ENCODE results near the gene TM9SF2.
"Not testable (repeated sequence)": the region's sequence is repeated elsewhere in the genome, so short reads cannot be mapped to it uniquely, and the experiment has no call there.

Gene TM9SF2

GRCh38 chr13:99501184-99501847 lies at the start of gene TM9SF2:
TM9SF2 (plus strand) TSS chr13:99501472; CDS start chr13:99501607, 135 bp downstream.
- DNase-seq (ENCODE audit: low spot score): peak; percentile 94

DNA sequence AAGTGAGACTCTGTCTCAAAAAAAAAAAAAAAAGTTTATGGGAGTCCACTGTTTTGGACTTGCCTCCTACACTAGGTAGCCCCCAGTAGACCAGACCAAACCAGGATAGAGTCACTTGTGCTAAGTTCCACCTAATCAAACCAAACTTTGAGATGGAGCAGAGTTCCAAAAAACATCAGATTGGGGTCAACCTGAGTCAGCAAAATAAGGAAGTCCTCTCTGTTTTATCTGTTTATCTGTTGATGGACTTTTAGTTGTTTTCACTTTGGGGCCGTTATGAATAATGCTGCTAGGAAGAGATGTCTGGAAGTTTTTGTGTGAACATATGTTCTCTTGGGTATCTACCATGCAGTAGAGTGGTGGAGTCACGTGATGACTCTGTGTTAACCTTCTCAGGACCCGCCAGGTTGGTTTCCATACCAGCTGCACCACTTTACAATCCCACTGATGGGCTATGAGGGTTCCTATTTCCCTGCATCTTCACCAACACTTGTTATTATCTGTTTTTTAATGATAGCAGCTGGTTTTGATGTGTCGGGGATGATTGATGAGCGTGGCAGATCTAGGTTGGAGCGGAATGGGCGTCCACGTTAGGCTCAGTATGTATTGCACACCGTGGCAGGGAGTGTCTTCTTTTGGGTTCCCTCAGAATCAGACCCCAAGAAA lies 46.6 kb upstream of the TM9SF2 start:
- no peak for DNase-seq (ENCODE audit: low spot score)

- no peak for DNase-seq (ENCODE audit: low spot score)
These were observed 42.0 kb upstream of the TM9SF2 start for GRCh38 chr13:99459099-99459850.

- DNase-seq (ENCODE audit: low spot score): not testable (repeated sequence)
These were observed 40.5 kb upstream of the TM9SF2 start for GRCh38 chr13:99460802-99461201.

GRCh38 chr13:99463646-99464397 lies 37.5 kb upstream of the TM9SF2 start:
- no peak for DNase-seq (ENCODE audit: low spot score)

DNA sequence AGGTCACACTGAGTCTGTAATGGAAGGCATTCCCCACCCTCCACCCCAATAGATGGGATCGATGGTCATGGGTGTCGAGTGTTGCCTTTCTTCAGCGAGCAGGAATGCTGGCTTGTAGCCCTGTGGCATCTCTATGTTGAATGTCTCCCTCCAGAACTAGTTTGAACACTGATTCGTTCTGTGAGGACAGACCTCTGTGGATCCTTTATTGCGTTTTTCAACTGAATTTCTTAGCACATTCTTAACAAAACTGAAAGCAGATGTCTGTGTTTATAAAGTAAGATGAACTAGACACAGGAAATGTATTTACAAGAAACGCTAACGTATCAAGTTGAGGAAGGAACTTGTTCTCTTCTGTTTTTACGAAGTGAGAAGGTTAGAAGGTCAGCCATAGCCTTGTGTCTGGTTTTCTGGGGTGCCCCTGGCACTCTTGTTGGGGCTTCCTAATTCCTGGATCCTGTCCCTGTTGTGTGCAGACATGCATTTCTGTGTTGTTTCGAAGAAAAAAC lies 36.8 kb upstream of the TM9SF2 start:
- DNase-seq (ENCODE audit: low spot score): no peak

DNA sequence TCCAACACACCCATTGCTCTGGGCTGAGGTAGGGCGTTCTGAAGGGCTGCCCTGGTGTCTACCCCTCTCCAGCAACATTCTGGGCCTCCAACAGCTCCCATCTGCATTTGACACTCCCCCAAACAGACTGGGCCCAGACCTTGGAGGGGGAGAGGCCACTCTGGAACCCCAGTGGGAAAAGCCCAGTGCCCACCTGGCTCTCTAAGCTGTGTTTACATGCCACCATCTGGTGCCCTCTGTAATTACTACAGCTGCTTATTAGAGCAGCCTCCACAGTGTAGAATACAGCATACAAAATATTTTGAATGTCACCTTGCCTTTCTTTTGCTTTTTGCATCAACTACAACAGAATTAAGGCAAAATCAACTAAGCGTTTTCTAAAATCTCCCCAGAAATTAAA lies 35.8 kb upstream of the TM9SF2 start:
- peak; percentile 82 for DNase-seq (ENCODE audit: low spot score)

DNA sequence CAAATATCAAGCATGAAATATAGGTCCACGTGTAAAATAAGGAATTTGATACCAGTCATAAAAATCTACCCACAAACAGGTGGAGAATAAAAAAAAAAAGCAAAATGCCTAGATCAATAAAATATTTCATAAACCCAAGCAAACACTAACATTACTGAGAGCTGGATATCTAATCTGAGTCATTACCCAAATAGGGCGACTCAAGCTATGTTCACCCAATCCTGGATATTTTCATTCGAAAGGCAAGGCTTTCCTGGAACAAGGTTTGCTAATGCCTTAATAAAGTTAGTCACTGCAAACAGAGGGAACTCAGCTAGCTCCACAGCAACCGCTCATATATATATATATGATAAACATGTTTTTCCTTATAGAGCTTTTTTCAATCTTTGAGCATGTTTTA lies 33.5 kb upstream of the TM9SF2 start:
- DNase-seq (ENCODE audit: low spot score): no peak

GRCh38 chr13:99469041-99469440 lies 32.2 kb upstream of the TM9SF2 start:
- DNase-seq (ENCODE audit: low spot score): peak; percentile 50

GRCh38 chr13:99470027-99470426 lies 31.2 kb upstream of the TM9SF2 start:
- DNase-seq (ENCODE audit: low spot score): no peak

DNA sequence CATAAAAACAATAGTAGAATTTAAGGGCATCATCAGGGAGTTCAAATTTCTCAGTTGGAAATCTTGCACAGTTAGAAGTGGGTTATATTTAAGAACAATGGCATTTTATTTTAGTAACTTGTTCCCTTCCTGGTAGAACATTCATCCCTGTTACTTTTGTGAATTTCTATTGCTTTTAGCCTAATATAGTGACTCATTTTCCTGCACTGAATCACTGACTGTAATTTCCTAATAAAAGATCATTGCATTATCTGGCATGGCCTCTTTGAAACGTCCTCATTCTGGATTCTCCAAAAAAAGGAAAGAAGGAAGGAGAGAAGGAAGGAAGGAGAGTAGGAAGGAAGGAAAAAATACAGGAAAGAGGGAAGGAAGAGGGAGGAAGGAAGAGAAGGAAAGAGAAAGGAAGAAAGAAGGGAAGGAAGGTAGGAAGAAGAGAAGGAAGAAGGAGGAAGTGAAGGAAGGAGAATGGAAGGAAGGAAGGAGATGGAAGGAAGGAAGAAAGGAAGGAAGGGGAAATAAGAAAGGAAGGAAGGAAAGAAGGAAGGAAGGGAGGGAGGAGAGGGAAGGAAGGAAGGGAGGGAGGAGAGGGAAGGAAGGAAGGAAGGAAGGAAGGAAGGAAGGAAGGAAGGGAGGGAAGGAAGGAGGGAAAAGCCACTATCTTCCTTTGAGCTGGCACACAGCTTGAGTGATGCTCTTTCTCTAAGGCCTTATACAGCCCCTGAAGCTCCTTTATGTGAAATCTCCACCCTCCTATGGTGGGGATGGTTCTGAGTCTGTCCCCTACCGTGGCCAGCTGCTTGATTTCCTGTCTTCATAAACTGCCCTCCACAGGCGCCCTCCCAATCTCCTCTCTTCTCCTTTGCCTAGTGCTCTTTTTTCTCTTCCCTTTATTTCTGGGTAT lies 29.8 kb upstream of the TM9SF2 start:
- DNase-seq (ENCODE audit: low spot score): no peak

DNA sequence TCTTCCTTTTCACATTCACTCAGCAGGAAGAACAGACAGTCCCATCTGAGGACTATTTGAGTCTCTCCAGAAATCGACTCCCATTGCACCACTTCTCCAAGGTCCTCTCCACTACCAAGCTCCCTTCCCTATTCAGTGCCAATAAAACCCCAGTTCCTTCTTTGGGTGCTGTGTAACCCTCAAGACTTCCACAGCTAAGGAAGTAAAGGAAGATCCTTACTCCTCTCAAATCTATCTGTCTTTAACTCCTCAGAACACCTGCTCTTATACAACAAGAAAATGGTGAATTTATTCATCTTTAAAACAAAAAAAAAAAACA lies 29.2 kb upstream of the TM9SF2 start:
- no peak for DNase-seq (ENCODE audit: low spot score)

DNA sequence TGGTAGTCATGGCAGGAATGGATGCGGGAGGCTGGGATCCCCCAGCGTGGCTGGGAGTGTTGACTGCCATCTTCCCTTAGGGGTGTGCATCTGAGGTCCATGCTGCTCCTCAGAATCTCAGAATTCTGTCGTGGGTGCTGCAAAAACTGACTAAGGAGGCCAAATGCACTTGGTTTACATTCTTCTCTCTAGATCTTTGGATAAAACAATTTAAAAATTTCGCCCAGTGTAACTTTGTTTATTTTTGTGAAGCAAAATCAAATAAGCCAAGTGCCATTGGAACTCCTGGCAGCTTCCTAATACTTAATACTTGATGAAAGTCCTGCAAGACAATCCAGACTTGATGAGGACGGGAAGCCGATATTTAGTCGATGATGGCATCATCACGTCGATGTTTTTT lies 27.8 kb upstream of the TM9SF2 start:
- DNase-seq (ENCODE audit: low spot score): no peak

- no peak for DNase-seq (ENCODE audit: low spot score)
These were observed 24.6 kb upstream of the TM9SF2 start for GRCh38 chr13:99476648-99477047.

- no peak for DNase-seq (ENCODE audit: low spot score)
These were observed 23.8 kb upstream of the TM9SF2 start for GRCh38 chr13:99477493-99477892.

- DNase-seq (ENCODE audit: low spot score): no peak
These were observed 19.9 kb upstream of the TM9SF2 start for GRCh38 chr13:99481366-99481765.

- DNase-seq (ENCODE audit: low spot score): no peak
These were observed 16.8 kb upstream of the TM9SF2 start for GRCh38 chr13:99484473-99484872.

GRCh38 chr13:99486996-99487395 lies 14.3 kb upstream of the TM9SF2 start:
- DNase-seq (ENCODE audit: low spot score): no peak

DNA sequence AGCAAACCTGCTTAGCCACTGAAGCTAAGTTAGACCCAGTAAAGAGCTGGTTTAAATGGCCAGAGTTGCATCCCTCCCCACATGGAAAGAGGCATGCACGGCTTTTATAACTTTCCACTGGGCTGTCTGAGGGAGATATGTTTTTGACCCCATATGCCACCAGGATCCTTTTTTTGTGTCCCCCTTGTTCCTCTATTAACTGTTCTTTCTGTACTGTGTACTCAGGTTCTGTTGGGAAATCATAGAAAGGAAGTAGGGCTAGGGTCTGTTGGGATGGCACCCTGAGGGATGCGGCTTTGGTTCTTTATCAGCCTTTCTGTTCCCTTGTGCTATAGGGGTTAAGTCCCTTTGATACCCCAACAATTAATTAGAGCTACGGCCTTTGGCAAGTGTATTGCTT lies 12.2 kb upstream of the TM9SF2 start:
- no peak for DNase-seq (ENCODE audit: low spot score)

GRCh38 chr13:99491750-99492149 lies 9.5 kb upstream of the TM9SF2 start:
- DNase-seq (ENCODE audit: low spot score): not testable (repeated sequence)

DNA sequence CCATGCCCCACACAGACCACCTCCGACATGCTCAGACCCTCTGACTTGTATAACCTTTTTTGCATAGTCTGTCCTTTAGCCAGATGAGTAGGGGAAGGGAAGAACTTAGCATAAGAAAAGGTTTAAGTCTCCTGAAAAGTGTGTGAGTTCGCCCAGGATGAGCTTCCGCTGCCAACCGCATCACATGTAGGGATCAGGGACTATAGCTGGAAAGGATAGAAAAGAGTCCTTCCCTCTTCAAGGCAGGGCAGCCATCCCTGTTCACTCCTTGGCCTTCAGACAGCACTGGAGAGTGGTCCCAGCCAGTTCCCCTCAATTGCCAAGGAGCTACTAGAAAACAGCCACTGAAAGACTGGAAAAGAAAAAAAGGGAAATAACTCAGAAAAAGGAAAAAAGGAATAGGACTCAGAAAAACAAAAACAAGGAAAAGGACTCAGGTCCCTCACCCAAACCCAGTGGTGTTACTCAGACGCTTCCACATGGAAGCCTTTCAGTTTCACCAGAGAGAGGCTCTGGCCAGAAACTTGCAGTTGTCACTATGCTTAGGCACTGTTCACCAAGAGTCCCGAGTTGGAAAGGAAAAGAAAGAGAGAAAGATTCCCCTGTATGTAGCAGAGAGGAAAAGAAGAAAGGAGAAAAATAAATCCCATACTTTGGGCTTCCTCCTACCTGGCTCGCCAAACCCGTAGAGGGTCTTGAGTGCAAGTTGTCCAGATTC lies 5.6 kb upstream of the TM9SF2 start:
- DNase-seq (ENCODE audit: low spot score): no peak

All from D341Med (cell line).